Measurements from ENCODE around the gene RUVBL1.

Gene RUVBL1

DNA sequence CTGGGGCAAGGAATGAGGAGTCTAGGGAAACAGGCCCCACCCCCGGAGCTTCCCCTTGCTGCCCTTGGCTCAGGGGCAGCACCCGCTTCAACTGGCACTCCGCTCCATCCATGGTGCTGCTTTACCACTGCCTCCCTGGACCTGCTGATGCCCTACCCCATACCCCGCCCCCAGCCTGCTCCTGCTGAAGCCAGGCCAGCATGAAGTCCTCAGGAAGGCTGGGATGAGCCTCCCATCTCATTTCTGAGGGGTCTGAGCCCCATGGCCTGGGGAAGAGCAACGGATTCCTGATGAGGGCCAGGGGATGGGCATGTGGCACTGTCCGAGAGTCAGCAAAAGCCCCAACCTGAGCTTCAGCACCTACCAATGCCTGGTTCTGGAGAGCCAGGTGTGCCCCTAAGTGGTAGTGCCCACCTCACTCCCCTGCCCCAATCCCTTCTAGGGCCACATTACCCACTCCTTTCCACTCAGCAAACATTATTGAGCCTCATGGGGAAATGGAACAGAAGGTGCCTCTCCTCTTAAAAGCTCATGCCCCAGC, 50.4 kb downstream of the RUVBL1 start:
- no peak; the same call in 1 of the 2 replicates for TF ChIP-seq POLR2A (IDR thresholded peaks at IDR 0.05; ENCODE audit: low read depth, low read length)
- TF ChIP-seq POLR2AphosphoS5 (IDR thresholded peaks at IDR 0.05; ENCODE audit: low read depth, low read length), result no peak
- no peak for TF ChIP-seq TAF1 (IDR thresholded peaks at IDR 0.05; ENCODE audit: borderline replicate concordance, low read depth, low read length)

DNA sequence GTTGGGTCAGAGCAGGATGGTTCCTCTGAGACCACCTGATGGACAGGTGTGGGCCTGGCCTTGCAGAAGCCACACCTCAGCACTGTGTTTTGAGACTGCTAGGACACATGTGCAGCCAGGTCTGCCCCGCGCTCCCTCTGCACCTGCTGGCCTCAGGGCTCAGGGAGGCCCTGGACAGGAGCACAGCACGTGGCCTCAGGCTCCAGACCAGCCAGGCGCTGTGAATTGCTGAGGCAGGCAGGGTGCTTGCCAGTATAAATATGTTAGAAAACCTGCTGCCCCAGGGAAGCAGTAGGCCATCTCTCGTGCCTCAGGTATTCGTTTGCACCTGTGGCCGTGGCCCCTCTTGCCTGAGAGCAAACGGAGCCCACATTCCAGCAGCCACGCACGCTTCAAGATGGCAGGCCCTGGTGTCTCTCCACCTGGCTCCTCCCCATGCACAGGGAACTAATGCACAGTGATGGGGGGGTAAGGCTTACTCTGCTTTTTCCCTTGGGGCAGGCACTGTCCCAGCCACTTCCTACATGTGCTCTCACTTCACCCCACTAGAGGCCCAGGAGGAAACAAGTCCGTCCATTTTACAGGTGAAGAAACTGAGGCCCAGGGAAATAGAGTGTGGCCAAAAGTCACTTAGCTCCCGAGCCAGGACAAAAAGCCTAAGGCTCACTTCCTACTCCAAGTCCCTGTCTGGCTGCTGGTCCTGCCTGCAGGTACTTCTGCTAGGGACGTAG, 51.0 kb downstream of the RUVBL1 start:
- FAIRE-seq (no peak), DNase-seq (ENCODE audit: insufficient read length) (no peak)
- no peak for TF ChIP-seq TAF1 (IDR thresholded peaks at IDR 0.05; ENCODE audit: borderline replicate concordance, low read depth, low read length)
- TF ChIP-seq POLR2A (IDR thresholded peaks at IDR 0.05; ENCODE audit: low read depth, low read length), result peak; percentile 14; the same call in 1 of the 2 replicates

More for the DNA sequence above, 50.4 kb downstream of the RUVBL1 start:
- FAIRE-seq, result no peak
- no peak for DNase-seq (ENCODE audit: insufficient read length)

DNA sequence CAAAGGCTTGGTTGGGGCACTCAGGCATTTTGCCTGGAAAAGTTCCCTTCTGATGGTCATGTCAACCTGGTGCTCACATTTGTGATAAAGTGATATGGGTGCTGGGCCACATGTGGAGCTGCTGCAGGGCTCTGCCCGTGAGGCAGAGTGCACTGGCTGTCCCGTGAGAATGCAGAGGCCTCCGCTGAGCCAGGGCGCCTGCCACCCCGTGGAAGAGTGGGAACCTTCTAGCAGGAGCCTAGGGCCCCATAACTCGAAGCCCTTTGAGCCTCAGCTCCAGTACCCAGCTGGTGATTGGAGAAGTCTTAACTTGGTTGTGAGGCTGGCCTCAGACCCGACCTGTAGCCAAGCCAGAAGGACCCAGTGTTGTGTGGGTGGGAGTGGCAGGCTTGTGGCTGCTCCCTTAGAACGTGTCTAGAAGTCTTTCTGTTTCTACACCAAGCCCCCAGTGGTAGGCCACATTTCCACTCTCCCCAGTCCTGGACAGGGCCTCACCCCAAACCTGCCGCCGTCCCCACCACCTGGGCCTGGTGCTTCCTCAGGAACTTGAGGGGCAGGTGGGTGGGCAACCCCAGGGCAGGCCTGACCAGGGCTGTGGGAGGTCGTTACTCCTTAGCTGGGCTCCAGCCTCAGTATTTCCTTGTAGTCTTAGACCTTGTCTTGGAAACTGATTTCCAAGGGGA, 51.7 kb downstream of the RUVBL1 start:
- no peak for FAIRE-seq
- no peak for DNase-seq (ENCODE audit: insufficient read length)
- peak; percentile 46; the same call in 1 of the 2 replicates for TF ChIP-seq POLR2AphosphoS5 (IDR thresholded peaks at IDR 0.05; ENCODE audit: low read depth, low read length)
- TF ChIP-seq TAF1 (IDR thresholded peaks at IDR 0.05; ENCODE audit: borderline replicate concordance, low read depth, low read length), result no peak

DNA sequence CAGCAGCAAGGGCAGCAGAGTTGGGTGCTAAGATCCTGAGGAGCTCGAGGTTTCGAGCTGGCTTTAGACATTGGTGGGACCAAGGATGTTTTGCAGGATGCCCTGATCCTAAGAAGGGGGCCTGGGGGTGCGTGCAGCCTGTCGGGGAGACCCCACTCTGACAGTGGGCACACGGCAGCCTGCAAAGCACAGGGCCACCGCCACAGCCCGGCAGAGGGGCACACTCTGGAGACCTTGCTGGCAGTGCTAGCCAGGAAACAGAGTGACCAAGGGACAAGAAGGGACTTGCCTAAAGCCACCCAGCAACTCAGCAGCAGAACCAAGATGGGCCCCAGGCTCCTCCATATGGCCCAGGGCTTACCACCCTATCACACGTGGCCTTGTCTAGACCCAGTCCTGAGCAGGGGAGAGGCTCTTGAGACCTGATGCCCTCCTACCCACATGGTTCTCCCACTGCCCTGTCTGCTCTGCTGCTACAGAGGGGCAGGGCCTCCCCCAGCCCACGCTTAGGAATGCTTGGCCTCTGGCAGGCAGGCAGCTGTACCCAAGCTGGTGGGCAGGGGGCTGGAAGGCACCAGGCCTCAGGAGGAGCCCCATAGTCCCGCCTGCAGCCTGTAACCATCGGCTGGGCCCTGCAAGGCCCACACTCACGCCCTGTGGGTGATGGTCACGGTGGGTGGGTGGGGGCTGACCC, 52.6 kb downstream of the RUVBL1 start:
- FAIRE-seq, result no peak
- TF ChIP-seq POLR2A (IDR thresholded peaks at IDR 0.05; ENCODE audit: low read depth, low read length) (no peak; the same call in 1 of the 2 replicates), TAF1 (IDR thresholded peaks at IDR 0.05; ENCODE audit: borderline replicate concordance, low read depth, low read length) (no peak), POLR2AphosphoS5 (IDR thresholded peaks at IDR 0.05; ENCODE audit: low read depth, low read length) (peak; percentile 58; the same call in 1 of the 2 replicates)

DNA sequence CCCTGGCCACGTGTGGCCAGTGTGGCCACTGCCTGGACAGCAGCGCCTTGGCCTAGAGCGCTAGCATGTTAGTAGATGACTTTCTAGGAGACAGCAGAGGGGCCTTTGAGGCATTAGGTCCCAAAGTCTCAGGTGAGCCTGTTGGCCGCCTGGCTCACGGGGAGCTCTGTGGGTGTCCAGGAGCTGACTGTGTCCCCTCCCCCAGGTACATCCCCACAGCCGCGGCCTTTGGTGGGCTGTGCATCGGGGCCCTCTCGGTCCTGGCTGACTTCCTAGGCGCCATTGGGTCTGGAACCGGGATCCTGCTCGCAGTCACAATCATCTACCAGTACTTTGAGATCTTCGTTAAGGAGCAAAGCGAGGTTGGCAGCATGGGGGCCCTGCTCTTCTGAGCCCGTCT, 54.3 kb downstream of the RUVBL1 start:
- no peak for TF ChIP-seq TAF1 (IDR thresholded peaks at IDR 0.05; ENCODE audit: borderline replicate concordance, low read depth, low read length)
- 0 out of 2 replicates have a peak, but pooled peaks have one; percentile 43 for TF ChIP-seq POLR2A (IDR thresholded peaks at IDR 0.05; ENCODE audit: low read depth, low read length)
- TF ChIP-seq POLR2AphosphoS5 (IDR thresholded peaks at IDR 0.05; ENCODE audit: low read depth, low read length), result 0 out of 2 replicates have a peak, but pooled peaks have one; percentile 39
- DNase-seq (ENCODE audit: insufficient read length) (no peak), FAIRE-seq (no peak)

More for the DNA sequence above, 52.6 kb downstream of the RUVBL1 start:
- DNase-seq (ENCODE audit: insufficient read length), result no peak

DNA sequence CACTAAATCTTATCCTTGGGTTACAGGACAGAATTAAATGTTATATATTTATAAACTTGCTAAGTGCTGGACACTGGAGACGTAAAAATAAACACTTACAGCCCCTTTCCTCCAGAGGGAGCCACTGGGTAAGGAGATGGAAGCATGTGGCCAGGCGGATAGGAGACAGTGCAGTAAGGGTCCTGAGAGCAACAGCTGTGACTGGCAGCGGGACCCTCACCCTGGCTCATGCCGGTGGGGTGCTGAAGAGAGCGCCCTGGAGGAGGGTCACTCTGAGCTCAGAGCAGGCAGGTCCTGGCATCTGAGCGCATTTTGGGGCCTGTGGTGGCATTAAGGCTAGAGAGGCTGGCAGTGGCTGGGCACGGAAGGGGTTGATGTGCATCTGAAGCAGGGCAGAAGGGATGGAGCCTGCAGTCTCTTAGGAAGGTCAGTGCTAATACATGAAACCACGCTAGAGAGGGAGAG, 55.4 kb downstream of the RUVBL1 start:
- TF ChIP-seq POLR2A (IDR thresholded peaks at IDR 0.05; ENCODE audit: low read depth, low read length) (no peak; the same call in 1 of the 2 replicates), TAF1 (IDR thresholded peaks at IDR 0.05; ENCODE audit: borderline replicate concordance, low read depth, low read length) (no peak), POLR2AphosphoS5 (IDR thresholded peaks at IDR 0.05; ENCODE audit: low read depth, low read length) (peak; percentile 57; the same call in 1 of the 2 replicates)
- FAIRE-seq (no peak), DNase-seq (ENCODE audit: insufficient read length) (no peak)

DNA sequence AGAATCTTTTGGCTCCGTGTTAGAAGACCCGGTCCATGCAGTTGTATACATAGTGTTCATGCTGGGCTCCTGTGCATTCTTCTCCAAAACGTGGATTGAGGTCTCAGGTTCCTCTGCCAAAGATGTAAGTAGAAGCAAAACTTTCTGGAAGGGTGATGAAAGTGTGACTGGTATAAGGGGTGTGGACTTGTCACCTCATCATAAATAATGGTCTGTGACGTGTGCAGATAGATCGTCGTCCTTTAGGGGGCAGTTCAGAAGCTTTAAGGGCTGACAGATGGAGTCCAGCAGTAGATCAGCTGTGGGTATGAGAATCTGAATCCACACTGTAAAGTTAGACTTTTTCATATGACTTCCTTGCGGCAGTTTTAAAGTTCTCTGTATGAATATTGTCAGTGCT, 56.1 kb downstream of the RUVBL1 start:
- TF ChIP-seq POLR2A (IDR thresholded peaks at IDR 0.05; ENCODE audit: low read depth, low read length) (no peak), TAF1 (IDR thresholded peaks at IDR 0.05; ENCODE audit: borderline replicate concordance, low read depth, low read length) (no peak), POLR2AphosphoS5 (IDR thresholded peaks at IDR 0.05; ENCODE audit: low read depth, low read length) (no peak)
- FAIRE-seq (no peak), DNase-seq (ENCODE audit: insufficient read length) (no peak)

DNA sequence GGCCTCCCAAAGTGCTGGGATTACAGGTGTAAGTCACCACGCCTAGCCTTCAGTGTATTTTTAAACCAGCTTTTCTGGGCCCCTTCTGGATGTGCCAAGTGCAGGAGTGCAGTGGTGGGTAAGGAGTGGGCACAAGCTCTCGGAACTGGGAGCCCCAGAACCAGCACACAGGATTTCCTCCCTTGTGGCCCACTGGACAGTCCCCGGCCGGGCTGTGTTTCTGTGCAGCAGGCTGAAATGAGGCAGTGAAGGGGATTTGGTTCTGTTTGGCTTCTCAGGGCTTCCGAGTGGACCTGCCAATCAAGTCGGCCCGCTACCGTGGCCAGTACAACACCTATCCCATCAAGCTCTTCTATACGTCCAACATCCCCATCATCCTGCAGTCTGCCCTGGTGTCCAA, 56.9 kb downstream of the RUVBL1 start:
- TF ChIP-seq POLR2A (IDR thresholded peaks at IDR 0.05; ENCODE audit: low read depth, low read length), result no peak
- no peak for TF ChIP-seq TAF1 (IDR thresholded peaks at IDR 0.05; ENCODE audit: borderline replicate concordance, low read depth, low read length)
- no peak for TF ChIP-seq POLR2AphosphoS5 (IDR thresholded peaks at IDR 0.05; ENCODE audit: low read depth, low read length)
- FAIRE-seq (no peak), DNase-seq (ENCODE audit: insufficient read length) (no peak)

DNA sequence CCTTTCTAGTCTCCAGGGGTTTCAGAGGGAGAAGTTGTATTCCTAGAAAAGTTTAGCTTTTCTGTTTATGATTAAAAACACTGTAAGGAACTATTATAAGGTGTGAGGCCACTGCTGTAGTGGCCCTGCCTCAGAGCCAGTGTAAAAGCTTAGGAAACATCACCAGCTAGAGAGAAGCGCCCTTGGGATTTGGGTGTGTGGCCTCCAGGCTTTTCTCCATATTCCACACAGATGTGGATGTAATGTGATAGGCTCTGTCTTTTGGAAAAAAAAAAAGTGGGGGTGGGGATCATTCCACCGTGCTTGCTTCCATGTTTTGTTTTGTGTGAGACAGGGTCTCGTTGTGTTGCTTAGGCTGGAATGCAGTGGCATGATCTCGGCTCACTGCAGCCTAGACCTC, 57.5 kb downstream of the RUVBL1 start:
- TF ChIP-seq POLR2AphosphoS5 (IDR thresholded peaks at IDR 0.05; ENCODE audit: low read depth, low read length), result no peak
- TF ChIP-seq POLR2A (IDR thresholded peaks at IDR 0.05; ENCODE audit: low read depth, low read length), result no peak
- TF ChIP-seq TAF1 (IDR thresholded peaks at IDR 0.05; ENCODE audit: borderline replicate concordance, low read depth, low read length), result no peak

DNA sequence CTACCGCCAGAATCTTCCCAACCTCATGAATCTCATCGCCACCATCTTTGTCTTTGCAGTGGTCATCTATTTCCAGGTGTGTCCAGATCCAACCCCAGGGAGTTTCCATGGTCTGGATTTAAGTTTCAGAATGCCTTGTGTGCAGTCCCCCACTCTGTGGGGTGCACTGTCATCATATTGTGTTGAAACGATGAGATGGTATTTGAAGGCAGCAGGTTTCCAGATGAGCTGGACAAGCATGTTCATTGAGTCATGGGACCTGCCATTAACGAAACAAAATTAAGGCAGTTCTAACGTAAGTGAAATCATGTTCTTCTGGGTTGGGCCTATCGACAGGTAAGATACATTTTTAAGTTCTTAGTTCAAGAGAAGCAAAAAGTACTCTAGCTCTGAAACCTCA, 58.6 kb downstream of the RUVBL1 start:
- no peak for DNase-seq (ENCODE audit: insufficient read length)
- no peak for TF ChIP-seq POLR2AphosphoS5 (IDR thresholded peaks at IDR 0.05; ENCODE audit: low read depth, low read length)
- no peak for TF ChIP-seq POLR2A (IDR thresholded peaks at IDR 0.05; ENCODE audit: low read depth, low read length)
- no peak for TF ChIP-seq TAF1 (IDR thresholded peaks at IDR 0.05; ENCODE audit: borderline replicate concordance, low read depth, low read length)
- FAIRE-seq, result no peak

More for the DNA sequence above, 57.5 kb downstream of the RUVBL1 start:
- FAIRE-seq, result no peak
- DNase-seq (ENCODE audit: insufficient read length), result no peak

DNA sequence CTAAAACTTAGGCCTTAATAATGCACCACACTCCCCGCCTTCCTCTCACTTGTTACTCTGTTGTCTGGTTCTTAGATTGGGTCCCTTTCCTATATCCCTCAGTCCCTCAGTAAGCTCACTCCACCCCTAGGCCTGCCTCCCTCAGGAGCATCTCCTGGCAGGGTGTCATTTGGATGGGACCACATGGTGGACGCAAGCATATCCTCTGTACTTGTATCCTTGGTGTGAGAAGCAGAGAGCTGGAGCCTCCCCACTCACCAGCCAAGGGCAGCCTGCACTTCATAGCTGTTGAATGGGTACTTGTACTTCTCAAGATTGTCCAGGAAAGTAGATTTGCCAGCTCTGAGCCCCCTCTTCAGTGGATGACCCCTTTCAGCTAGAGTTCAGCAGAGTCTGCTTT, 59.7 kb downstream of the RUVBL1 start:
- FAIRE-seq, result no peak
- TF ChIP-seq POLR2A (IDR thresholded peaks at IDR 0.05; ENCODE audit: low read depth, low read length) (peak; percentile 0; the same call in 1 of the 2 replicates), TAF1 (IDR thresholded peaks at IDR 0.05; ENCODE audit: borderline replicate concordance, low read depth, low read length) (no peak), POLR2AphosphoS5 (IDR thresholded peaks at IDR 0.05; ENCODE audit: low read depth, low read length) (no peak)

More for the DNA sequence above, 59.7 kb downstream of the RUVBL1 start:
- no peak for DNase-seq (ENCODE audit: insufficient read length)

Measured in GM12892 (cell line).